Measurements from ENCODE around the gene NINJ2.

The NINJ2 gene

GRCh38 chr12:590206-590750, 73.0 kb downstream of the NINJ2 start:
- no peak for TF ChIP-seq CTCF (IDR thresholded peaks at IDR 0.05; ENCODE audit: borderline replicate concordance, extremely low read depth, low read length, poor library complexity, severe bottlenecking)
- TF ChIP-seq EZH2 (IDR thresholded peaks at IDR 0.05; ENCODE audit: borderline replicate concordance, low read depth, low read length, severe bottlenecking), result no peak
- no peak for DNase-seq
- Histone ChIP-seq H3K27ac (ENCODE audit: low read length) (no peak overlapping the region), H3K4me2 (ENCODE audit: insufficient read depth, low read length) (no peak overlapping the region), H3K9ac (ENCODE audit: low read depth, low read length) (no peak overlapping the region), H3K4me1 (ENCODE audit: insufficient read depth, low read length) (no peaks in the 10 kb centered on the region), H3K4me3 (ENCODE audit: low read depth in 1 of 2, low read length in 2 of 2) (no peak overlapping the region), H3K36me3 (ENCODE audit: insufficient read depth, low read length) (no peaks in the 10 kb centered on the region), H4K20me1 (ENCODE audit: insufficient read depth, low read length) (no peaks in the 10 kb centered on the region), H3K79me2 (ENCODE audit: insufficient read depth, low read length) (no peaks in the 10 kb centered on the region), H3K27me3 (ENCODE audit: insufficient read depth, low read length, poor library complexity) (peaks cover 14% of the 10 kb centered on the region), H2AFZ (ENCODE audit: low read depth, low read length) (no peak overlapping the region), H3K9me3 (ENCODE audit: insufficient read depth, low read length, severe bottlenecking) (no peaks in the 10 kb centered on the region)
- no peak for ATAC-seq (ENCODE audit: insufficient read depth, low read depth)

- no peak overlapping the region for H2AFZ ChIP-seq (ENCODE audit: low read depth, low read length)
- no peak overlapping the region for H3K4me2 ChIP-seq (ENCODE audit: insufficient read depth, low read length)
- no peaks in the 10 kb centered on the region for H3K4me1 ChIP-seq (ENCODE audit: insufficient read depth, low read length)
- H3K9ac ChIP-seq (ENCODE audit: low read depth, low read length), result no peak overlapping the region
- H3K27me3 ChIP-seq (ENCODE audit: insufficient read depth, low read length, poor library complexity), result peaks cover 11% of the 10 kb centered on the region
- H3K27ac ChIP-seq (ENCODE audit: low read length), result no peak overlapping the region
- no peaks in the 10 kb centered on the region for H3K36me3 ChIP-seq (ENCODE audit: insufficient read depth, low read length)
- no peak overlapping the region for H3K4me3 ChIP-seq (ENCODE audit: low read depth in 1 of 2, low read length in 2 of 2)
- DNase-seq (no peak), ATAC-seq (ENCODE audit: insufficient read depth, low read depth) (no peak)
- no peaks in the 10 kb centered on the region for H4K20me1 ChIP-seq (ENCODE audit: insufficient read depth, low read length)
- no peak for TF ChIP-seq CTCF (IDR thresholded peaks at IDR 0.05; ENCODE audit: borderline replicate concordance, extremely low read depth, low read length, poor library complexity, severe bottlenecking)
- TF ChIP-seq EZH2 (IDR thresholded peaks at IDR 0.05; ENCODE audit: borderline replicate concordance, low read depth, low read length, severe bottlenecking), result no peak
- H3K9me3 ChIP-seq (ENCODE audit: insufficient read depth, low read length, severe bottlenecking), result no peaks in the 10 kb centered on the region
- no peaks in the 10 kb centered on the region for H3K79me2 ChIP-seq (ENCODE audit: insufficient read depth, low read length)
Measured at GRCh38 chr12:588646-589045, 74.6 kb downstream of the NINJ2 start.

GRCh38 chr12:588024-588322, 75.3 kb downstream of the NINJ2 start:
- TF ChIP-seq CTCF (IDR thresholded peaks at IDR 0.05; ENCODE audit: borderline replicate concordance, extremely low read depth, low read length, poor library complexity, severe bottlenecking) (no peak), EZH2 (IDR thresholded peaks at IDR 0.05; ENCODE audit: borderline replicate concordance, low read depth, low read length, severe bottlenecking) (no peak)
- H2AFZ ChIP-seq (ENCODE audit: low read depth, low read length), result no peak overlapping the region
- no peak for ATAC-seq (ENCODE audit: insufficient read depth, low read depth)

More at GRCh38 chr12:588024-588322, 75.3 kb downstream of the NINJ2 start:
- H3K9ac ChIP-seq (ENCODE audit: low read depth, low read length), result no peak overlapping the region
- peaks cover 5% of the 10 kb centered on the region for H3K27me3 ChIP-seq (ENCODE audit: insufficient read depth, low read length, poor library complexity)
- H4K20me1 ChIP-seq (ENCODE audit: insufficient read depth, low read length), result no peaks in the 10 kb centered on the region
- no peaks in the 10 kb centered on the region for H3K36me3 ChIP-seq (ENCODE audit: insufficient read depth, low read length)
- H3K27ac ChIP-seq (ENCODE audit: low read length), result no peak overlapping the region
- no peaks in the 10 kb centered on the region for H3K4me1 ChIP-seq (ENCODE audit: insufficient read depth, low read length)
- no peak overlapping the region for H3K4me3 ChIP-seq (ENCODE audit: low read depth in 1 of 2, low read length in 2 of 2)
- H3K4me2 ChIP-seq (ENCODE audit: insufficient read depth, low read length), result no peak overlapping the region
- no peaks in the 10 kb centered on the region for H3K79me2 ChIP-seq (ENCODE audit: insufficient read depth, low read length)
- no peaks in the 10 kb centered on the region for H3K9me3 ChIP-seq (ENCODE audit: insufficient read depth, low read length, severe bottlenecking)
- DNase-seq, result no peak

Data from DND-41 (cell line).